Stimulated activated CD4-positive, alpha-beta T cell treated with anti-CD3 and anti-CD28 coated beads, Interleukin-12 subunit alpha, Interleukin-12 subunit beta, amount 100 ng/mL, for 24 hours (primary cell): ENCODE measurements around the gene EPC1.
A peak's percentile ranks its signal among the peaks of the same experiment; 100 is the strongest.
"Not testable (repeated sequence)": the region's sequence is repeated elsewhere in the genome, so short reads cannot be mapped to it uniquely, and the experiment has no call there.

ENCODE experiments used
- DNase-seq, 2 experiments: peaks; one replicate each; pipeline ENCODE4 v3.0.0-alpha.2; 2020; ENCODE audit warnings: low read depth in 2 of 2

EPC1 gene

GRCh38 chr10:32372000-32372875 lies 25.3 kb upstream of the EPC1 start:
- no peak for DNase-seq

GRCh38 chr10:32371101-32371500 lies 24.1 kb upstream of the EPC1 start:
- DNase-seq = no peak

GRCh38 chr10:32367793-32368453 lies 21.0 kb upstream of the EPC1 start:
- peak; percentile 46 to 60 for DNase-seq

GRCh38 chr10:32366588-32366987 lies 19.6 kb upstream of the EPC1 start:
- no peak for DNase-seq

GRCh38 chr10:32366111-32366510 lies 19.2 kb upstream of the EPC1 start:
- DNase-seq = no peak

- DNase-seq = not testable (repeated sequence)
These were observed 18.4 kb upstream of the EPC1 start for GRCh38 chr10:32365404-32365803.

- DNase-seq = no peak
These were observed 15.6 kb upstream of the EPC1 start for GRCh38 chr10:32362571-32362970.

GRCh38 chr10:32360884-32361283 lies 13.9 kb upstream of the EPC1 start:
- DNase-seq = no peak

GRCh38 chr10:32360241-32360640 lies 13.3 kb upstream of the EPC1 start:
- no peak for DNase-seq

GRCh38 chr10:32357056-32357735 lies 10.2 kb upstream of the EPC1 start:
- DNase-seq = no peak

GRCh38 chr10:32354690-32355089 lies 7.7 kb upstream of the EPC1 start:
- not testable (repeated sequence) for DNase-seq

- DNase-seq = no peak
These were observed 3.9 kb upstream of the EPC1 start for GRCh38 chr10:32350811-32351350.

- no peak for DNase-seq
These were observed 3.2 kb upstream of the EPC1 start for GRCh38 chr10:32349968-32350738.

GRCh38 chr10:32349199-32349585 lies 2.2 kb upstream of the EPC1 start:
- DNase-seq = no peak

- no peak for DNase-seq
These were observed 1.6 kb upstream of the EPC1 start for GRCh38 chr10:32348297-32349198.

- DNase-seq = no peak
These were observed 535 bp upstream of the EPC1 start for GRCh38 chr10:32347363-32348022.

GRCh38 chr10:32346134-32346550 lies 816 bp downstream of the EPC1 start:
- peak; percentile 89 to 91 for DNase-seq

GRCh38 chr10:32341596-32341995 lies 5.4 kb downstream of the EPC1 start:
- DNase-seq = no peak

- no peak for DNase-seq
These were observed 6.3 kb downstream of the EPC1 start for GRCh38 chr10:32340596-32341180.

- no peak for DNase-seq
These were observed 8.7 kb downstream of the EPC1 start for GRCh38 chr10:32338262-32338661.
